ENCODE results near the gene TTC28.

The TTC28 gene

GRCh38 chr22:28024422-28024888 is 655.2 kb downstream of the TTC28 start:
- Mint-ChIP-seq H3K27me3 (ENCODE audit: low read depth, poor library complexity) (peaks cover 11% of the 10 kb centered on the region), H3K36me3 (ENCODE audit: low read depth) (peaks cover 5% of the 10 kb centered on the region), H3K9me3 (no peaks in the 10 kb centered on the region), H3K4me3 (no peak overlapping the region), H3K4me1 (peaks cover 84% of the 10 kb centered on the region), H3K27ac (no peak overlapping the region)
- no peak for DNase-seq
- TF ChIP-seq CTCF (IDR thresholded peaks at IDR 0.05), result no peak

- TF ChIP-seq CTCF (IDR thresholded peaks at IDR 0.05), result no peak
- H3K9me3 Mint-ChIP-seq, result no peaks in the 10 kb centered on the region
- H3K4me3 Mint-ChIP-seq, result no peak overlapping the region
- no peak for DNase-seq
- peaks cover 5% of the 10 kb centered on the region for H3K36me3 Mint-ChIP-seq (ENCODE audit: low read depth)
- peaks cover 84% of the 10 kb centered on the region for H3K4me1 Mint-ChIP-seq
- H3K27ac Mint-ChIP-seq, result no peak overlapping the region
- peaks cover 11% of the 10 kb centered on the region for H3K27me3 Mint-ChIP-seq (ENCODE audit: low read depth, poor library complexity)
These were observed 655.9 kb downstream of the TTC28 start for GRCh38 chr22:28023774-28024173.

DNA sequence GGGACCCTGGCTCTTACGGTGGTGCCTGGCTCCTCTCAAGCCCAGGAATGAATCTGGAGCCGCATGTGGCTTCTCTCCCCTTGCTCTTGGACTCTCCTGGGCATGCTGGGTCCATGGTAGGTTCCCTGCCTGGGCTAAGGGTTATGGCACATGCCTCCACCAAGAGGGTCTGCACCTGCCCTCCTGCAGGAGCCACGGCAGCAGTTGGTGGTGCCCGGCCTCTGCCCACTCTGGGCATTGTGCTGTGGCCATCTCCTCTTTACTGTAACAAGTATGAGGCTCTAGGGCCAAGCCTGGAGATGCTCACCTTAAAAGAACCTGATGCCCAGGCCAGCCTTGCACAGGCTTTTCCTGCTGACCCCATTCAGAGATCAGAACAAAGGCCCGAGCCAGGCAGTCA is 656.6 kb downstream of the TTC28 start:
- no peak for DNase-seq
- Mint-ChIP-seq H3K27me3 (ENCODE audit: low read depth, poor library complexity) (peaks cover 11% of the 10 kb centered on the region), H3K27ac (no peak overlapping the region), H3K9me3 (no peaks in the 10 kb centered on the region), H3K4me3 (no peak overlapping the region), H3K36me3 (ENCODE audit: low read depth) (peaks cover 5% of the 10 kb centered on the region), H3K4me1 (peaks cover 84% of the 10 kb centered on the region)
- TF ChIP-seq CTCF (IDR thresholded peaks at IDR 0.05), result no peak

- Mint-ChIP-seq H3K36me3 (ENCODE audit: low read depth) (peaks cover 5% of the 10 kb centered on the region), H3K9me3 (no peaks in the 10 kb centered on the region), H3K27me3 (ENCODE audit: low read depth, poor library complexity) (peaks cover 11% of the 10 kb centered on the region), H3K27ac (no peak overlapping the region), H3K4me3 (no peak overlapping the region), H3K4me1 (peaks cover 84% of the 10 kb centered on the region)
- TF ChIP-seq CTCF (IDR thresholded peaks at IDR 0.05), result no peak
- DNase-seq, result no peak
These were observed 657.5 kb downstream of the TTC28 start for GRCh38 chr22:28021998-28022660.

DNA sequence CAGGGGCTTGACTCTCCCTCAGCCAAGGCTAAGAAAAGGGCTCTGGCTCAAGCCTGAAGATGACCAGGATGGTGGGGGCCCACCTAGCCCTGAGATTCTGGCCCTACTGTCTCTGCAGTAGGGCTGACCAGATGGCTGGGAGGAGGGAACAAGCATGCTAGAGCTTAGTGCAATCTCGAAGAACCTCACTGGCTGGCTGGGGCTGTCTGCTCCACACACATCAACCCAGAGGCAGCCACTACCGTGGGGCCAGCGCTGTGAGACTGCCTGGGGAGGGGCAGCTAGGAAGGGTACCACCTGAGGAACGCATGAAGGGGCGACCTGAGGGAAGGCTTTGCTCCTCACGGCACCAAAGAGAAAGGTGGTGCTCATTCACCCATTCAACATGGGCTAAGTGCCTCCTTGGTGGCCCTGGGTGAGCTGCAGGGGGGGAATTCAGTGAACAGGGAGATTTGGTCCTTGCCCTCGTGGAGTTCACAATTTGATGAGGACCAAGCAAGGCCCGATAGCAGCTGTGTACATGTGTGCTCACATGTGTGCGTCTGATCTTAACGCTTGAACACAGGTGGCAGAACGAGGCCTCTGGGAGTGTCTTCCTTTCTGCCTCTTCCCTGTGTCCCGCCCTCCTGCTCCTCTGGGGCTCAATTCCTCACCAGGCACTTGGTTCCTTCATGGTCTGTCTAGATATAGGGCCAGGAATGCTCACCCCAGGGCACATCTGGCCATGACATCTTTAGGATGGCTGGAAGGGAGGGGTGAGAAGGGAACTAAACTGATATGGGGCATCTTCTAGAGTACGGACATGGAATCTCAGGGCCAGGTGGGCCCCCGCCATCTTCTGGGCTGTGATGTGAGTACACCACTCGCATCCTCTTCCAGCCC is 658.3 kb downstream of the TTC28 start:
- TF ChIP-seq CTCF (IDR thresholded peaks at IDR 0.05), result no peak
- Mint-ChIP-seq H3K27ac (peak overlapping the region; percentile 59), H3K9me3 (no peaks in the 10 kb centered on the region), H3K36me3 (ENCODE audit: low read depth) (peaks cover 5% of the 10 kb centered on the region), H3K27me3 (ENCODE audit: low read depth, poor library complexity) (peaks cover 11% of the 10 kb centered on the region), H3K4me1 (peaks cover 83% of the 10 kb centered on the region), H3K4me3 (peak overlapping the region; percentile 29)
- no peak for DNase-seq
